ENCODE measurements around the gene HLA-DQB2.

HLA-DQB2 gene

DNA sequence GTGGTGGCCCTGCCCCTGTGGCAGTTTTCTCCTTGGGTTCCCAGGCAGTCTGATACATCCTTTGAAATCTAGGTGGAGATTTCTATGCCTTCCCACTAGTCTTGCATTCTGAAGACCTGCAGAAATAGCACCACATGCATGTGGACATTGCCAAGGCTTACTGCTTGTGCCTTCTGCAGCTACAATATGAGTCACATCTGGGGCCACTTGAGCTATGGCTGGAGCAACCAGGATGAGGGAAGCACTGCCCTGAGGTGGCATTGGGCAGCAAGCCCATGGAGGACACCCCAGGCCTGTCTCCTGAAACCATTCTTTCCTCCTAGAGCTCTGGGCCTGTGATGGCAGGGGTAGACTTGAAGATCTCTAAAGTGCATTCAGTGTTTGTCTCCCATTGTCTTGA, 15.7 kb upstream of the HLA-DQB2 start:
- no peak overlapping the region for H3K4me2 ChIP-seq (ENCODE audit: low read length)
- no peak overlapping the region for H2AFZ ChIP-seq (ENCODE audit: low read depth, low read length)
- H3K9ac ChIP-seq (ENCODE audit: low read length), result no peak overlapping the region
- no peaks in the 10 kb centered on the region for H4K20me1 ChIP-seq (ENCODE audit: insufficient read depth, low read length)
- H3K79me2 ChIP-seq (ENCODE audit: low read length), result no peaks in the 10 kb centered on the region
- no peak overlapping the region for H3K4me3 ChIP-seq (ENCODE audit: low read length)
- no peak for TF ChIP-seq EZH2phosphoT487 (IDR thresholded peaks at IDR 0.05; ENCODE audit: low read depth)
- TF ChIP-seq, protein P1, sequence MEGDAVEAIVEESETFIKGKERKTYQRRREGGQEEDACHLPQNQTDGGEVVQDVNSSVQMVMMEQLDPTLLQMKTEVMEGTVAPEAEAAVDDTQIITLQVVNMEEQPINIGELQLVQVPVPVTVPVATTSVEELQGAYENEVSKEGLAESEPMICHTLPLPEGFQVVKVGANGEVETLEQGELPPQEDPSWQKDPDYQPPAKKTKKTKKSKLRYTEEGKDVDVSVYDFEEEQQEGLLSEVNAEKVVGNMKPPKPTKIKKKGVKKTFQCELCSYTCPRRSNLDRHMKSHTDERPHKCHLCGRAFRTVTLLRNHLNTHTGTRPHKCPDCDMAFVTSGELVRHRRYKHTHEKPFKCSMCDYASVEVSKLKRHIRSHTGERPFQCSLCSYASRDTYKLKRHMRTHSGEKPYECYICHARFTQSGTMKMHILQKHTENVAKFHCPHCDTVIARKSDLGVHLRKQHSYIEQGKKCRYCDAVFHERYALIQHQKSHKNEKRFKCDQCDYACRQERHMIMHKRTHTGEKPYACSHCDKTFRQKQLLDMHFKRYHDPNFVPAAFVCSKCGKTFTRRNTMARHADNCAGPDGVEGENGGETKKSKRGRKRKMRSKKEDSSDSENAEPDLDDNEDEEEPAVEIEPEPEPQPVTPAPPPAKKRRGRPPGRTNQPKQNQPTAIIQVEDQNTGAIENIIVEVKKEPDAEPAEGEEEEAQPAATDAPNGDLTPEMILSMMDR (IDR thresholded peaks at IDR 0.05; ENCODE audit: low read depth, low read length), result no peak
- peaks cover 16% of the 10 kb centered on the region for H3K4me1 ChIP-seq (ENCODE audit: low read length)
- no peaks in the 10 kb centered on the region for H3K9me3 ChIP-seq (ENCODE audit: insufficient read depth, low read length)
- H3K27ac ChIP-seq (ENCODE audit: low read length), result no peak overlapping the region
- no peaks in the 10 kb centered on the region for H3K27me3 ChIP-seq (ENCODE audit: low read depth, low read length)
- H3K36me3 ChIP-seq (replicated peaks; ENCODE audit: low read depth, low read length), result no peaks in the 10 kb centered on the region

DNA sequence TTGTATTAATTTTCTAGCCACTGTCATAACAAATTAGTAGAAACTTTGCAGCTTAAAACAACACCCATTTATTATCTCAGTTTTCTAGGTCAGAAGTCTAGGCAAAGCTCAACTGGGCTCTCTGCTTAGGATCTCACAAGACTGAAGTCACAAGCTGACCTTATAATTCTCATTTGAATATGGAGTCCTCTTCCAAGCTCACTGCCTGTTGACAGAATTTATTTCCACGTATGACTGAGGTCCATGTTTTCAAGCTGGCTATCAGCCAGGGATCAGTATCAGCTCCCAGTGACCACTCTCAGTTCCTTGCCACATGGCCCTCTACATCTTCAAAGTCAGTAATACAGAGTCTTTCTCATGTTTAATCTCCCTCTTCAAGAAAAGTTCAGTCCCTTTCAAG, 11.7 kb upstream of the HLA-DQB2 start:
- no peaks in the 10 kb centered on the region for H3K9me3 ChIP-seq (ENCODE audit: insufficient read depth, low read length)
- TF ChIP-seq, protein P1 (IDR thresholded peaks at IDR 0.05; ENCODE audit: low read depth, low read length), result no peak
- no peak for TF ChIP-seq EZH2phosphoT487 (IDR thresholded peaks at IDR 0.05; ENCODE audit: low read depth)
- no peaks in the 10 kb centered on the region for H3K79me2 ChIP-seq (ENCODE audit: low read length)
- no peaks in the 10 kb centered on the region for H3K36me3 ChIP-seq (replicated peaks; ENCODE audit: low read depth, low read length)
- no peak overlapping the region for H2AFZ ChIP-seq (ENCODE audit: low read depth, low read length)
- no peak overlapping the region for H3K4me2 ChIP-seq (ENCODE audit: low read length)
- H3K4me1 ChIP-seq (ENCODE audit: low read length), result peaks cover 8% of the 10 kb centered on the region
- H3K9ac ChIP-seq (ENCODE audit: low read length), result no peak overlapping the region
- no peak overlapping the region for H3K27ac ChIP-seq (ENCODE audit: low read length)
- no peaks in the 10 kb centered on the region; the same call in 1 of the 2 replicates for H3K27me3 ChIP-seq (ENCODE audit: low read depth, low read length)
- no peak overlapping the region for H3K4me3 ChIP-seq (ENCODE audit: low read length)
- H4K20me1 ChIP-seq (ENCODE audit: insufficient read depth, low read length), result no peaks in the 10 kb centered on the region

DNA sequence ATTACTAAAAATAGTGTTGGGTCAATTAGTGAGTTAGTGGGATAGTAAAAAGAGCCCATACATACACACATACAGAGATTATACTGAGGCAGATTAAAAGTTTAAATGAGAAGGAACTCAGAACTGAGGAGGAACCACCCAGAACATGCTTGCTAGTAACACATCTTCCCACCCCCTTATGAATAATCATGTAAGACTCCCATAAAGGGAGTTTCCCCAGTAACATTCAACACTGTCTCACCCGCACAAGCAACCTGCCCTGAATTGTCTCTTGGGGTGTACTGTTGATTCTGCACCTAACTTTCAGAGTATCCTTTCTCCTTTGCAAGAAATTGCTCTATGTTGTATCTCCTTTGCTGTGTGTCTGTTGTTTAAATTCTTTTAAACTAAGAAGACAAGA, 11.1 kb upstream of the HLA-DQB2 start:
- Histone ChIP-seq H3K36me3 (replicated peaks; ENCODE audit: low read depth, low read length) (no peaks in the 10 kb centered on the region), H3K4me1 (ENCODE audit: low read length) (peaks cover 6% of the 10 kb centered on the region), H3K9me3 (ENCODE audit: insufficient read depth, low read length) (no peaks in the 10 kb centered on the region), H3K27ac (ENCODE audit: low read length) (no peak overlapping the region), H4K20me1 (ENCODE audit: insufficient read depth, low read length) (no peaks in the 10 kb centered on the region), H3K4me2 (ENCODE audit: low read length) (peak overlapping the region; percentile 20), H2AFZ (ENCODE audit: low read depth, low read length) (no peak overlapping the region), H3K4me3 (ENCODE audit: low read length) (no peak overlapping the region), H3K27me3 (ENCODE audit: low read depth, low read length) (no peaks in the 10 kb centered on the region; the same call in 1 of the 2 replicates), H3K9ac (ENCODE audit: low read length) (no peak overlapping the region), H3K79me2 (ENCODE audit: low read length) (no peaks in the 10 kb centered on the region)
- no peak for TF ChIP-seq EZH2phosphoT487 (IDR thresholded peaks at IDR 0.05; ENCODE audit: low read depth)
- TF ChIP-seq, protein P1 (IDR thresholded peaks at IDR 0.05; ENCODE audit: low read depth, low read length), result no peak

DNA sequence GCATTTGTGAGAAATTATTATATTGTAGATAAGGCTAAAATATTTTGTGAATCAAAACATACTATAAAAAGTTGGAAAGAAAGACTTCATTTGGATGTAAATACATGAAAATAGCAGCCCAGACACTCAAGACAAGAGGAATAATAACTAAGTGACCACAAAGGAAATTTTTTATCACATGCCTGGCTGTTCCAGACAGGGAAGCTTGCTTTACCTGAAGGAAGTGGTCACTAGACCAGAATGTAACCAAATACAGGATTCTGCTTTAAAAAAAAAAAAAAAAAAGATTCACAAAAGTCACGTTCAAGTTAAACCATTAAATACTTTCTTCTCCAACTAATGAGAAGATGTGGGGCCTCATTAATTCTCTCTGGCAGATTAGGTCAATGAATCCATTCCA, 9.3 kb upstream of the HLA-DQB2 start:
- Histone ChIP-seq H3K4me3 (ENCODE audit: low read length) (no peak overlapping the region), H3K9me3 (ENCODE audit: insufficient read depth, low read length) (no peaks in the 10 kb centered on the region), H3K27me3 (ENCODE audit: low read depth, low read length) (no peaks in the 10 kb centered on the region; the same call in 1 of the 2 replicates), H3K79me2 (ENCODE audit: low read length) (no peaks in the 10 kb centered on the region), H4K20me1 (ENCODE audit: insufficient read depth, low read length) (no peaks in the 10 kb centered on the region), H3K27ac (ENCODE audit: low read length) (no peak overlapping the region), H2AFZ (ENCODE audit: low read depth, low read length) (no peak overlapping the region), H3K4me2 (ENCODE audit: low read length) (no peak overlapping the region), H3K4me1 (ENCODE audit: low read length) (peaks cover 6% of the 10 kb centered on the region), H3K9ac (ENCODE audit: low read length) (no peak overlapping the region), H3K36me3 (replicated peaks; ENCODE audit: low read depth, low read length) (no peaks in the 10 kb centered on the region)
- TF ChIP-seq EZH2phosphoT487 (IDR thresholded peaks at IDR 0.05; ENCODE audit: low read depth), result no peak
- TF ChIP-seq, protein P1 (IDR thresholded peaks at IDR 0.05; ENCODE audit: low read depth, low read length), result no peak

Data from OCI-LY3 (cell line).